Measurements from ENCODE around the gene VEGFA. TPM values are rescaled to one million over a fixed set of nuclear protein-coding genes. Genes with fewer than 3 reads are reported as not detected.

VEGFA gene
- total and polyA plus RNA-seq, 2 donors: 18.4 to 24.1 TPM

DNA sequence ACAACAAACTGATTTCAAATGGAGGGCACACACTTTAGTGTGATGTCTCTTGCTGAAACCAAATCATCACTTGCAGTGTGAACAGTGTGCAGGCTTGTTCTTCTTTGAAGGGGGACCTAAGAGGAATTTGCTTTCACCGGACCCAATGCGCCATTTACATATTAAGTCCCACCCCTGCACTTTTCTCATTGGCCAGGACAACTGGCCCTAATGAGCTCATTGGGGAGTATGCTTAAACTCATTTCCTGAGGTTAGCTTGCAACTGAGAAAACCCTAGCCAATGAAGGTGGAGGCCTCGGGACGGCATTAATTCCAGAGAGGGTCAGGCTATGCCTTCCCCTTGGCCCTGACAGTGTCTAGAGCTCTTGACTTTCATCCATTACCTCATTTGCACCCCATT is 58.7 kb downstream of the VEGFA start:
- H3K4me1 ChIP-seq (ENCODE audit: control insufficient read depth in 2 of 2, insufficient read depth in 2 of 2, low read length in 2 of 2): peaks cover 0 to 4% of the 10 kb centered on the region in 2 donors
- no peak for DNase-seq (ENCODE audit: low read depth in 6 of 9, low spot score in 9 of 9)
- no peaks in the 10 kb centered on the region for H3K9me3 ChIP-seq (ENCODE audit: control insufficient read depth in 2 of 2, insufficient read depth in 1 of 2, low read length in 1 of 2)
- no peak overlapping the region for H3K27ac ChIP-seq (ENCODE audit: low read depth in 1 of 2, low read length in 1 of 2)
- H3K36me3 ChIP-seq (ENCODE audit: control insufficient read depth in 2 of 2, insufficient read depth in 2 of 2, low read length in 1 of 2): no peaks in the 10 kb centered on the region
- no peak overlapping the region for H3K4me3 ChIP-seq (ENCODE audit: low read length in 2 of 2)
- 90% methylated on average over 4 of the region's 4 CpGs for WGBS
- H3K27me3 ChIP-seq (ENCODE audit: control insufficient read depth in 2 of 2, insufficient read depth in 1 of 2, low read length in 1 of 2): no peaks in the 10 kb centered on the region

DNA sequence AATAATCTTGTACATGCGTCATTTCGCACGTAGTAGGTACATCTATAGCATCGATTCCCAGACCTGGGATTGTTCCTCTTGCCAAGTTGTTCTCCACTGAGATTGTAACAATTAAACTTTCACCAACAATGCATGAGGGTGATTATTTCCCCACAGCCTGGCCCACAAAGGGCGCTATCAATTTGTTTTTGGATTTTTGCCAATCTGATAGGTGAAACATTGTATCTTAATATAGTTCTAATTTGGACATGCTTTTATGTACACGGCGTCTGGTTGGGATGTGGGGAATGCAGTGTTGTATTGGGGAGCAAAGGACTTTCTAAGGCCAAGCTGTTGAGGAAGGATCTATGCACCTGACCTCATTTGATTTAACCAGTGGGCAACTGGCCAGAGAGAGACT is 59.5 kb downstream of the VEGFA start:
- H3K27ac ChIP-seq (ENCODE audit: low read depth in 1 of 2, low read length in 1 of 2): no peak overlapping the region
- WGBS: 84% methylated on average over 7 of the region's 7 CpGs
- peaks cover 0 to under 1% of the 10 kb centered on the region in 2 donors for H3K4me1 ChIP-seq (ENCODE audit: control insufficient read depth in 2 of 2, insufficient read depth in 2 of 2, low read length in 2 of 2)
- no peaks in the 10 kb centered on the region for H3K36me3 ChIP-seq (ENCODE audit: control insufficient read depth in 2 of 2, insufficient read depth in 2 of 2, low read length in 1 of 2)
- H3K9me3 ChIP-seq (ENCODE audit: control insufficient read depth in 2 of 2, insufficient read depth in 1 of 2, low read length in 1 of 2): no peaks in the 10 kb centered on the region
- DNase-seq (ENCODE audit: low read depth in 6 of 9, low spot score in 9 of 9): no peak
- no peaks in the 10 kb centered on the region for H3K27me3 ChIP-seq (ENCODE audit: control insufficient read depth in 2 of 2, insufficient read depth in 1 of 2, low read length in 1 of 2)
- no peak overlapping the region for H3K4me3 ChIP-seq (ENCODE audit: low read length in 2 of 2)

DNA sequence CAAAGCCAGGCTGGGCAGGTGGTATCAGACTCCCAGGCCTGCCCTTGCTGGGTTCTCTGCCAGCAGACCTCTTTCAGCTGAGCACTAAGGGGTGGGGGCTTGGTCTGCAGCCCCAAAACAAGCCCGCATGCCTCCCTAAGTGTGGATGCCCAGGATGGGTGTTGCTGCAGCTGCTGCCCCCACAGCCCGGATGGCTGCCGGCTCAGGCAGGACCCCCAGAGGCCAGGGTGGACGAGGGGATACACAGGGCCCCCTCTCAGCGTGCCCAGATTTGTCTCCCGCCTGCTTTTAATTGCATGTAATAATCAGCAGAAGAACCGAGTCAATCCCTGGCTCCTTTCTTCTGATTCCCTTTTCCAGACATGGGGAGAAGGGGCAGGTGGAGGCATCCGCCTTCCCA is 60.8 kb downstream of the VEGFA start:
- H3K36me3 ChIP-seq (ENCODE audit: control insufficient read depth in 2 of 2, insufficient read depth in 2 of 2, low read length in 1 of 2): no peaks in the 10 kb centered on the region
- 95% methylated on average over 8 of the region's 8 CpGs for WGBS
- no peak for DNase-seq (ENCODE audit: low read depth in 6 of 9, low spot score in 9 of 9)
- H3K4me1 ChIP-seq (ENCODE audit: control insufficient read depth in 2 of 2, insufficient read depth in 2 of 2, low read length in 2 of 2): no peaks in the 10 kb centered on the region
- no peak overlapping the region for H3K27ac ChIP-seq (ENCODE audit: low read depth in 1 of 2, low read length in 1 of 2)
- H3K27me3 ChIP-seq (ENCODE audit: control insufficient read depth in 2 of 2, insufficient read depth in 1 of 2, low read length in 1 of 2): no peaks in the 10 kb centered on the region
- H3K9me3 ChIP-seq (ENCODE audit: control insufficient read depth in 2 of 2, insufficient read depth in 1 of 2, low read length in 1 of 2): no peaks in the 10 kb centered on the region
- no peak overlapping the region for H3K4me3 ChIP-seq (ENCODE audit: low read length in 2 of 2)

- H3K4me3 ChIP-seq (ENCODE audit: low read length in 2 of 2): no peak overlapping the region
- H3K9me3 ChIP-seq (ENCODE audit: control insufficient read depth in 2 of 2, insufficient read depth in 1 of 2, low read length in 1 of 2): no peaks in the 10 kb centered on the region
- no peak overlapping the region for H3K27ac ChIP-seq (ENCODE audit: low read depth in 1 of 2, low read length in 1 of 2)
- no peaks in the 10 kb centered on the region for H3K36me3 ChIP-seq (ENCODE audit: control insufficient read depth in 2 of 2, insufficient read depth in 2 of 2, low read length in 1 of 2)
- 92% methylated on average over 3 of the region's 3 CpGs for WGBS
- H3K4me1 ChIP-seq (ENCODE audit: control insufficient read depth in 2 of 2, insufficient read depth in 2 of 2, low read length in 2 of 2): no peaks in the 10 kb centered on the region
- no peaks in the 10 kb centered on the region for H3K27me3 ChIP-seq (ENCODE audit: control insufficient read depth in 2 of 2, insufficient read depth in 1 of 2, low read length in 1 of 2)
- DNase-seq (ENCODE audit: low read depth in 6 of 9, low spot score in 9 of 9): no peak
Measured at GRCh38 chr6:43831191-43831590, 61.2 kb downstream of the VEGFA start.

DNA sequence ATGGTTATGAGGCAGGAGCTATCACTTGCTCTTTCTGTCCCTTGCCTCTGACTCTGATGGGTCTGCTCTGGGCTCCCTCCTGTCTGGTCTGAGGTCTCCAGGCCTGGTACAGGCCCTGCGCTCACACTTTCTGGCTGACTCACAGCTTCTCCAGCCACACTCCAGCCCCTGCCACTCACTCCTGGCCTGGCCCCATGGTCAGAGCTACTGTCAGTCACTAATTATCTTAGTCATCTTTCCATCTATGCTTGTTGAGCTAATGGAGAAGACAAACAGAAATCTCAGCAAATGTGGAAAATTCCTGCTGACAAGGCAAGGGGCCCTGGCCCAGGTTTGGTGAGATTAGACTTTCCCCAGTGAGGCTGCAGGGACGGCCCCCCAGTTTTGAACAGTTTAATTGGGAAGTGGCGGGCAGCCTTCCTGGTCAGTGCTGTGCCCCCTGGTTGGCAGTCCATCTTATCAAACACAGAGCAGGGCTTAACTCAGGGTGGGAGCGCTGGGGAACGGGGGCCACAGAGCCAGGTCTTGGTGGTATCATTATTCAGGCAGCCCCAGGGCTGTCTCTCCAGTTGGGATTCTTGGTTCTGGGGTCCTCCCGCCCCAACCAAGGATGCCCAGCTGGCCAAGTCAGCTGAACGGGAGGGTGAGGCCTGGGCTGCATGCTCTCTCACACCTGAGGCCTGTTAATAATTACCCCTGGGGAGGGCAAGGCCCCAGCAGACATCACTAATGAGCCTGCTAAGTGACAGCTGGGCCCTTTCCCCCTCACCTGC is 63.4 kb downstream of the VEGFA start:
- H3K27me3 ChIP-seq (ENCODE audit: control insufficient read depth in 2 of 2, insufficient read depth in 1 of 2, low read length in 1 of 2): no peaks in the 10 kb centered on the region
- no peak for DNase-seq (ENCODE audit: low read depth in 6 of 9, low spot score in 9 of 9)
- no peaks in the 10 kb centered on the region for H3K9me3 ChIP-seq (ENCODE audit: control insufficient read depth in 2 of 2, insufficient read depth in 1 of 2, low read length in 1 of 2)
- H3K4me3 ChIP-seq (ENCODE audit: low read length in 2 of 2): no peak overlapping the region
- WGBS: 97% methylated on average over 7 of the region's 7 CpGs
- no peaks in the 10 kb centered on the region for H3K4me1 ChIP-seq (ENCODE audit: control insufficient read depth in 2 of 2, insufficient read depth in 2 of 2, low read length in 2 of 2)
- no peaks in the 10 kb centered on the region for H3K36me3 ChIP-seq (ENCODE audit: control insufficient read depth in 2 of 2, insufficient read depth in 2 of 2, low read length in 1 of 2)
- H3K27ac ChIP-seq (ENCODE audit: low read depth in 1 of 2, low read length in 1 of 2): no peak overlapping the region

GRCh38 chr6:43833996-43834390 is 64.0 kb downstream of the VEGFA start:
- no peaks in the 10 kb centered on the region for H3K4me1 ChIP-seq (ENCODE audit: control insufficient read depth in 2 of 2, insufficient read depth in 2 of 2, low read length in 2 of 2)
- 92% methylated on average over 9 of the region's 9 CpGs for WGBS
- H3K36me3 ChIP-seq (ENCODE audit: control insufficient read depth in 2 of 2, insufficient read depth in 2 of 2, low read length in 1 of 2): no peaks in the 10 kb centered on the region
- no peak overlapping the region for H3K4me3 ChIP-seq (ENCODE audit: low read length in 2 of 2)
- H3K27ac ChIP-seq (ENCODE audit: low read depth in 1 of 2, low read length in 1 of 2): no peak overlapping the region
- no peak for DNase-seq (ENCODE audit: low read depth in 6 of 9, low spot score in 9 of 9)
- no peaks in the 10 kb centered on the region for H3K9me3 ChIP-seq (ENCODE audit: control insufficient read depth in 2 of 2, insufficient read depth in 1 of 2, low read length in 1 of 2)
- no peaks in the 10 kb centered on the region for H3K27me3 ChIP-seq (ENCODE audit: control insufficient read depth in 2 of 2, insufficient read depth in 1 of 2, low read length in 1 of 2)

DNA sequence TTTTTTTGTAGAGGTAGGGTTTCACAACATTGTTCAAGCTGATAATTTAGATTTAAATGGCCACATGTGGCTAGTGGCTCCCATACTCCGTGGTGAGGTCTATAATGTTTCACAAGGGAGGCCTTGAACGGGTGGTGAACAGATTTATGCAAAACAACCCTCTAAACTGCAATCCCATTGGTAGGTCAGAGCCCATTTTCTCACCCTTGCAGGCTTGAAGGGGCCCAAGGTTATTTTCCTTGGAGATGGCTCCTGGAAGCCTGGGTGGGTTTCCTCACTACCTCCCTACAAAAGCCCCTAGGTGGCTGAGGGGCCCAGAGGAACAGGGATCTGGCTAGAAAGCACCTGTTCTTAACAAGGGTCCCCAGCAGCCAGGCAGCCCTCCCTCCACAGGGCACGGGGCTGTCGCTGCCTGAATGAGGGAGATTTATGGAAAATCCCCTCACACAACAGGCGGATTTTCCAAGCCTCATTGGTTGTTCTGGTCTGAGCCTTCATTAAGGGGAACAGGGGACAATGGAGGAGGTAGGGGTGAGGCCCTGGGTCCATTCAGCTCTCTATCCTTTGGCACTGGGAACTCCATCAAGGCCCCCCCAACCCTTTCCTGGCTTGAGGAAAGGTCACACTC is 64.6 kb downstream of the VEGFA start:
- no peak overlapping the region for H3K27ac ChIP-seq (ENCODE audit: low read depth in 1 of 2, low read length in 1 of 2)
- WGBS: 97% methylated on average over 5 of the region's 5 CpGs
- H3K4me1 ChIP-seq (ENCODE audit: control insufficient read depth in 2 of 2, insufficient read depth in 2 of 2, low read length in 2 of 2): no peaks in the 10 kb centered on the region
- DNase-seq (ENCODE audit: low read depth in 6 of 9, low spot score in 9 of 9): no peak
- no peaks in the 10 kb centered on the region for H3K9me3 ChIP-seq (ENCODE audit: control insufficient read depth in 2 of 2, insufficient read depth in 1 of 2, low read length in 1 of 2)
- H3K27me3 ChIP-seq (ENCODE audit: control insufficient read depth in 2 of 2, insufficient read depth in 1 of 2, low read length in 1 of 2): no peaks in the 10 kb centered on the region
- H3K36me3 ChIP-seq (ENCODE audit: control insufficient read depth in 2 of 2, insufficient read depth in 2 of 2, low read length in 1 of 2): no peaks in the 10 kb centered on the region
- H3K4me3 ChIP-seq (ENCODE audit: low read length in 2 of 2): no peak overlapping the region

- Histone ChIP-seq H3K4me1 (ENCODE audit: control insufficient read depth in 2 of 2, insufficient read depth in 2 of 2, low read length in 2 of 2) (no peaks in the 10 kb centered on the region), H3K9me3 (ENCODE audit: control insufficient read depth in 2 of 2, insufficient read depth in 1 of 2, low read length in 1 of 2) (no peaks in the 10 kb centered on the region), H3K36me3 (ENCODE audit: control insufficient read depth in 2 of 2, insufficient read depth in 2 of 2, low read length in 1 of 2) (no peaks in the 10 kb centered on the region), H3K27ac (ENCODE audit: low read depth in 1 of 2, low read length in 1 of 2) (no peak overlapping the region), H3K27me3 (ENCODE audit: control insufficient read depth in 2 of 2, insufficient read depth in 1 of 2, low read length in 1 of 2) (no peaks in the 10 kb centered on the region), H3K4me3 (ENCODE audit: low read length in 2 of 2) (no peak overlapping the region)
- DNase-seq (ENCODE audit: low read depth in 6 of 9, low spot score in 9 of 9): no peak
- WGBS: 97% methylated on average over 8 of the region's 8 CpGs
Measured at GRCh38 chr6:43835872-43836419, 65.9 kb downstream of the VEGFA start.
